ENCODE measurements around the gene USF3.
"Not testable (repeated sequence)": the region's sequence is repeated elsewhere in the genome, so short reads cannot be mapped to it uniquely, and the experiment has no call there.

Gene USF3

DNA sequence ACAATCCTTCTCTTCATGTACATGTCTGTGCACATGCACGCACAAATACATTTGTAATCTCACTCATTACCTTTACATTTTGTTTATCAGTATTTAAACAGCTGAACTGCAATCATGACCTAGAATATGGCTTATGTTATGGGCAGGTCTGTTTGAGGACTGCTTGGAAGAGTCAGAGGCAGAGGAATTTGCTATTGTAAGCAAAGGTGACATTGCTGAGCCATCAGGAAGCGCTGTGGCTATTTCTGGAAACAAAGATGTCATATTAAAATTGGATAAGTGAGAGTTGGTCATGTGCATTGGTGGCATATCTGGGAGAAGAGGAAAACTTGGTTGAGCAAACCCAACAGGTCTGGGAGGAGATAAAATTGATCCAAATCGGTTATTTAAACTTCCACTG lies 41.6 kb downstream of the USF3 start:
- no peak for DNase-seq

DNA sequence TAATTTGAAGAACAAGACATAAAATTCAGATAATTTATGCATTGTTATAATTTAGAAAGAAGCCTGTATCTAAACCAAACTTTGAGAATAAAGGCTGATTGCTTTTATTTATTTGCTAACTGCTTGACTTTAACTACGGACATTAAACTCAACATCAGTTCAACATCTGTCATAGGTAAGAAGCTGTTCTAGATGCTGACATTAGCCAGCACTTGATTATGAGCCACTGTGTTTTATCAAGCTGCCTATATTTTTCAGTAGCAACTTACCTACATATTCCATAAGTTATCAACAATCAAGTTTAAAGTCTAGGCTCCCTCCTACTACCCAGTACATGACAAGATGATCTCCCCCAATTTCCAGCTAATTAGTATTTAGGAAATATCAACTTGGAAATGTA lies 42.1 kb downstream of the USF3 start:
- no peak for DNase-seq

GRCh38 chr3:113649174-113649845 lies 47.1 kb downstream of the USF3 start:
- DNase-seq: no peak

DNA sequence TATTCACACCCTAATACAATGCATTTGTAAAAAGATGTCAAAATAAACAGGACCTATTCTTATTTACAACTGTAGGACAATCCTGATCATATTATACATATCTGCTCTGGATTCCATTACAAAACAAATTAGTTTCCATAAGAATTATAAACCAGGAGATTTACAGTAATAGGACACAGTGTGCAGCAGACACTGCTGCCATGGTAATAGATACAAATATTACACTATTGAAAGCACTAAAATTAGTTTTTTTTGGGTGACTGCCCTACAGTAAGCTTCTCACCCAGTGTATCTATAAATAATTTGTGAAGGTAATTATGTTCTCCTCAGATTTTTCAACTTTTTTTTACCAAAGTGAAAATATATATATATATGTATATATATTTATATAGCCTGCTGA lies 47.9 kb downstream of the USF3 start:
- DNase-seq: no peak

- no peak for DNase-seq
These were observed 52.9 kb downstream of the USF3 start for GRCh38 chr3:113643583-113643982.

GRCh38 chr3:113638910-113639309 lies 57.5 kb downstream of the USF3 start:
- DNase-seq: no peak

- no peak for DNase-seq
These were observed 58.7 kb downstream of the USF3 start for GRCh38 chr3:113637756-113638155.

- DNase-seq: not testable (repeated sequence)
These were observed 60.4 kb downstream of the USF3 start for GRCh38 chr3:113636034-113636433.

- no peak for DNase-seq
These were observed 61.5 kb downstream of the USF3 start for GRCh38 chr3:113634782-113635474.

DNA sequence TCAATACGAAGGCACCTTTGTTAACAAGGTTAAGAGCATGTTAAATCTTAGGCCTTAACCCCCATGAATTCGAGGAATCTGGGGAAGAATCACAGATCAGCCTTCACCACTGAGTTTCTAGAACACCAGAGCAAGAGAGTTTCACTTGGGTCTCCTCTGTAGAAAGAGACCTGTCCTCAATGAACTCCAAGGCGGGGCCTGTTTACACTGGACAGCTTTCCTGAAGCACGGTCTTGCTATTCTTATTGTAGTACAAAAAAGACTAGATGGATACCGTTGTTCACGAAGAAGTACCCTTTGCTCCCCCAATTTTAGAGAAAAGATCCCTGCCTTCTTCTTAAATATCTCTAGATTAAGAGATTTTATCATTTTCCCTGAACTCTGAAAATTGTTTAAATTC lies 64.9 kb downstream of the USF3 start:
- no peak for DNase-seq

DNA sequence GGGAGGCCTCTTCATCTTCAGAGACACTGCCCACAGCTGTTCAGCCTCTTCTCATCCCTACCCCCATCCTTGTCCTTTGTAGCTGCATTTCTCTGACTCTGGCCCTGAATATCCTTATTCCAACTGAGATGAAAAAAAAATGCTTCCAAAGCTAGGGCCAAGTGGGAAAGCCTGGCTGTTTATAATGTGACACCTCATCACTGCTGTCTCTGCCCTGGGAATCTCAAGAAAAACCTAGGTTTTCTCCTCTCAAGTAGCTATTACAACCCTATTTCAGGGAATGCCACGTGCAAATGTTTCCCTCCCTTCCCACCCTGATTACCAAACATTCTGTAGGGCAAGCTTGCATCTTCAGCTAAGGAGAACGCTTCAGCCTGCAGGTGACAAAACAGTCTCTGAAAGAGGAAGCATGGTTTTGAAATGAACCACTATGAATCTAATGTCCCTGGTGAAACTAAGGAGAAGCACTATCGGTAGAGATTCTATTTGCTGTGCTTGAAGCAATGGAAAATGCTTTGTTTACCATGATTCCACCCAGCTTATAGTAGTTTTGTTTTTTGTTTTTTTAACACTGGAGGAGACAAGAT lies 65.4 kb downstream of the USF3 start:
- DNase-seq: no peak

DNA sequence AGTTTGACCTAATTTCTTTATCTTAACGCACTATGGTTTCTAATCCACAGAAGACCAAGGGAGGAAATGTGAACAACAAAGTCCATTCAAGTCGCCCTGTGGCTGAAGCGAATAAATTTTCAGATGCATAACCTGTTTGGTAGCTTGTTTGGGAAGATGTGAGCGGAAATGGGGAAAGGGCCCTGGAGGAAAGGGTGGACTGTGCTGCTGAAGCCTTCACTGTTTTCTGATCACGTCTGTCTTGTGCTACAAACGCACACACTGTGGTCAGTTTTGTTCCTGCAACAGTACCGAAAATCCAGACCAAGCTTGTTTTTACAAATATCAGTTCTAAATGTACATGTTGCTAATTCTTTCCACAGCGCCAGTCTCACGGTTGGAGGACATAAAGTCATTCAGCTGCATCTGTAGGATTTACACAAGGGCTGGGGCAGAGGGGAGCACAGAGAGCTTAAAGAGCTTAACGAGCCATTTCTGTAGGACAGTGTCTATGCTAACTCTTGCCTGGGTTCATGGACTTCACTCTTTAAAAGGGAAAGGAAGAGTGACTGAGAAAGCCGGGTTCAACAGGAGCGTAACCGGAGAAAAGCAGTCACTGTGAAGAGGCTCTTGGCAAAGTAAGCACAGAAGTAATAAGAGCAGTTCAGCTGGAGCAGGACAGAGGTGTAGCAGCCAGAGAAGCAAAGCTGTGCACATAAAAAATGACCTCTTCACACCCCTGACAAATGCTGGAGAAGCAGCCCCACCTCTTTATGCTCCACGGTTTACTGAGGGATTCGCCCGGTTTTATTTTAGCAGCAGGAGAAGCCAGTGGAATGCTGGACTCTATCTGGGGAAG lies 66.6 kb downstream of the USF3 start:
- DNase-seq: no peak

- no peak for DNase-seq
These were observed 67.7 kb downstream of the USF3 start for GRCh38 chr3:113628788-113629187.

DNA sequence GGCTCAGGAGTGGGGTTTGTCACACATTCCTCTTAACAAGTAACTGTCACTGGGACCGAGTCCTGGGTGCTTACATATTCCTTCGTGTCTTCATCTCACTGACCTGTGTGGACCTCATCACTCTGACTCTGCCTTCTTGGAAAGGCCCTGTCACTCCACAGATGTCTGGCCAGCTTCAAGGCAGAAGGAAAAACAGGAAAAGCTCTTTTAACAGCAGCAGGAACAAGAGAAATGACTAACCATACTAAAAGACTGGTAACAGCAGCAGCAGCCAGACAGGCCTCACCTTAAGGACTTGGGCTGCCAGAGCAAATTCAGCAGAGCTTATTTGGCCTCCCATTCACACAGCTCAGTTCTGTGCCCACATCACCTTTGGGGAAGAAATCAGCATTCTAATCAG lies 68.1 kb downstream of the USF3 start:
- no peak for DNase-seq

GRCh38 chr3:113626503-113627371 lies 69.7 kb downstream of the USF3 start:
- peak; percentile 48 for DNase-seq

DNA sequence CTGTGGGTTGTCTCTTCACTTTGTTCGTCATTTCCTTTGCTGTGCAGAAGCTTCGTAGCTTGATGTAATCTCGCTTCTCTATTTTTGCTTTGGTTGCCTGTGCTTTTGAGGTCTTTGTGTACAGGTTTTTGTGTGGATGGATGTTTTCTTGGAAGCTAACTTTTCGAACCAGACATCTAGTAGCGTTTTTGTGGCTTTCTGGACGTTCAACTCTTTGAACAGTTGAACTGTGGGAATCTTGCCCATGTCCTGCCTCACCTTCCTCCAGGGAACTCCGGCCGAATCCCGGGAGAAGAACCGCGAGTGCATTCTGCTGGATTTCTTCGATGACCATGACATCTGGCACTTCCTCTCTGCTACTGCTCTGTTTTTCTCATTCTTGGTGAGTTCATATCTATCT lies 70.6 kb downstream of the USF3 start:
- DNase-seq: no peak

- no peak for DNase-seq
These were observed 72.6 kb downstream of the USF3 start for GRCh38 chr3:113623811-113624210.

GRCh38 chr3:113623324-113623723 lies 73.1 kb downstream of the USF3 start:
- no peak for DNase-seq

GRCh38 chr3:113620091-113620490 lies 76.4 kb downstream of the USF3 start:
- DNase-seq: no peak

DNA sequence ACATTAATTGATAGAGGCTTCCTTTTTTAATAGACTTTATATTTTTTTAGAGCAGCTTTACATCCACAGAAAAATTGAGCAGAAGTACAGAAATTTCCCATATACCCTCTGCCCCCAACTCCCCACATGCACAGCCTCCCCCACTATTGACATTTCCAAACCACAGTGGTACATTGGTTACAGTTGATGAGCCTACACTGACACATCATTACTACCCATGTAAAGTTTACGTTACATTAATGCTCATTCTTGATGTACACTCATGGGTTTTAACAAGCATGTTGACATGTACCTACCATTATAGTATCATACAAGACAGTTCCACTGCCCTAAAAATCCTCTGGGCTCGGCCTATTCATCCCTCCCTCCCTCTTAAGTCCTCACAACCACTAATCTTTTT lies 78.7 kb downstream of the USF3 start:
- no peak for DNase-seq

- peak; percentile 17 for DNase-seq
These were observed 80.5 kb downstream of the USF3 start for GRCh38 chr3:113615976-113616375.

DNA sequence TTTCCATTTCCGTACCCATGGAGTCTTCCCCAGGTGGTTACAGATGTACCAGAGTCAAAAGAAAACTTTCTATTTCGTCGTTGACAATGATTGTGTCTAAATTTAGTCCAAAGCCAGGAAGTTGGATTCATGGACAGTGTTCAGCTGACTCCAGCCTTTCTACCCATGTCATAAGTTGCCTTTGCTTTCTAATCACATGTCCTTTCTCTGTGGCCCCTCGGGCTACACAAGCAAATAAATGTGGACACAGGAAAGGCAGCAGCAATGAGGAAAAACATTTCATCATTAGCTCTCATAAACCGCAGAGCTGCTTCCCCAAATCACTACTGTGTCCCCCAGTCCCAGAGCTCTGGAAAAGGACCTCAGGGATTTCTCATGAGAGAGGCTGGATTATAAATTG lies 82.0 kb downstream of the USF3 start:
- DNase-seq: no peak

All from fibroblast of skin of back (primary cell).